Measurements from ENCODE around the gene FOXO3B.
"Not testable (repeated sequence)": the region's sequence is repeated elsewhere in the genome, so short reads cannot be mapped to it uniquely, and the experiment has no call there.

DNA sequence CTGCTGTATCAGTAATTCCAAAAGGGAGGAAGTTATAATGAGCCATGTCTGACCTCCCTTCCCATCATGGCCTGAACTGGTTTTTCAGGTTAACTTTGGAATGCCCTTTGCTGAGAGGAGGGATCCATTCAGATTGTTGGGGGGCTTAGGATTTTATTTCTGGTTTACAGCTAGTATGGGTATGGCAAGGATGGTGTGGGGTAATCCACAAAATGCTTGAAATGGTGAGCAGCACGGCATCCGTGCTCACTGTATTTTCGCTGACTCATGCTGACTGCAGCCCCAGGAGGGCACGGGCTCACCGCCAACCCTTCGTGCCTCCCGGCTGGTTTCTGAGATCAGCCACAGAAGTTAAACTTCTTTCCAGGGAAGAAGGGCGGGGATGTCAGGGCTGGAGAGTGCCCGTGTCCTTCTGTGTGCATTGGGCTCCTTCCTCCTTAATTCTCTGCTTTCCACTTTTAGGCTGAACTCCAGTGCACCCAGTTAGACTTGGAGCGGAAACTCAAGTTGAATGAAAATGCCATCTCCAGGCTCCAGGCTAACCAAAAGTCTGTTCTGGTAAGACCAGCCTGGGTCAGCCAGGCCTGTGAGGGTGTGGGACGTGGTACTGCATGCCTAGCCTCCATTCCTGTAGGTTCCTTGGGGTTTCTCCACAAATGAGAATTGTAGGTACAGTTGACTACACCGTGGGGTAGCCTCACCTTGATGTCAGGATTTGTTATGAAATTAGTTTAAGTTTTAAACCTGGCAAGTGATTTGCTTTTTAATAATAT, 39.8 kb upstream of the FOXO3B start:
- TF ChIP-seq, protein P1, sequence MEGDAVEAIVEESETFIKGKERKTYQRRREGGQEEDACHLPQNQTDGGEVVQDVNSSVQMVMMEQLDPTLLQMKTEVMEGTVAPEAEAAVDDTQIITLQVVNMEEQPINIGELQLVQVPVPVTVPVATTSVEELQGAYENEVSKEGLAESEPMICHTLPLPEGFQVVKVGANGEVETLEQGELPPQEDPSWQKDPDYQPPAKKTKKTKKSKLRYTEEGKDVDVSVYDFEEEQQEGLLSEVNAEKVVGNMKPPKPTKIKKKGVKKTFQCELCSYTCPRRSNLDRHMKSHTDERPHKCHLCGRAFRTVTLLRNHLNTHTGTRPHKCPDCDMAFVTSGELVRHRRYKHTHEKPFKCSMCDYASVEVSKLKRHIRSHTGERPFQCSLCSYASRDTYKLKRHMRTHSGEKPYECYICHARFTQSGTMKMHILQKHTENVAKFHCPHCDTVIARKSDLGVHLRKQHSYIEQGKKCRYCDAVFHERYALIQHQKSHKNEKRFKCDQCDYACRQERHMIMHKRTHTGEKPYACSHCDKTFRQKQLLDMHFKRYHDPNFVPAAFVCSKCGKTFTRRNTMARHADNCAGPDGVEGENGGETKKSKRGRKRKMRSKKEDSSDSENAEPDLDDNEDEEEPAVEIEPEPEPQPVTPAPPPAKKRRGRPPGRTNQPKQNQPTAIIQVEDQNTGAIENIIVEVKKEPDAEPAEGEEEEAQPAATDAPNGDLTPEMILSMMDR (IDR thresholded peaks at IDR 0.05; ENCODE audit: borderline replicate concordance, extremely low read depth, low read length, poor library complexity, severe bottlenecking) = not testable (repeated sequence)
- not testable (repeated sequence) for TF ChIP-seq EZH2 (IDR thresholded peaks at IDR 0.05; ENCODE audit: borderline replicate concordance, low read depth, low read length, severe bottlenecking)
